HG02798 (cell line): ENCODE results near the gene CHPT1.
A peak's percentile ranks its signal among the peaks of the same experiment; 100 is the strongest.
"Not testable (repeated sequence)": the region's sequence is repeated elsewhere in the genome, so short reads cannot be mapped to it uniquely, and the experiment has no call there.

Source experiments
- ATAC-seq: cut with Tn5 transposase; IDR thresholded peaks from one replicate; pipeline ENCODE4 v1.9.1; 2021; ENCODE audit warnings: mild to moderate bottlenecking; ENCODE audit not compliant: unreplicated experiment, poor library complexity

CHPT1 gene

GRCh38 chr12:101680647-101681046 lies 16.8 kb upstream of the CHPT1 start:
- ATAC-seq, result no peak

- ATAC-seq, result not testable (repeated sequence)
Observed at GRCh38 chr12:101681627-101682026, 15.8 kb upstream of the CHPT1 start.

DNA sequence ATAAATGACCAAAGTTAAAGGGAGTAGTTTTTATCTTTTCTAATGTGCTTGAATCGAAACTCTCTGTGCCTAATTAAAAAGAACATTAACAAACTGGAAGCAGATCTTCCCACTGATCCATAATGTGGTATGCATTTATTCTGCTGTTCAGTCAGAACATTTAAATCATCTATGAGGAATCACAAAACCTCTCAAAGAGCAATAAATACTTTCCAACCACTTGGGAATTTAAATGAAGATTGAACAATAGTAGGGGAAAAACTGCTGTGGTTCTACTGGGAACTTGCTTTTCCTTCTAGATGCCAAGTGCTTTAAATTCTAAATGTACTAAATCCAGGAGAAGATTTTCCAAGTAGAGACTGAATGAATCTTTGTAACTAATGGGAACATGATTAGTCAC lies 12.3 kb upstream of the CHPT1 start:
- ATAC-seq, result no peak

- ATAC-seq, result no peak
Observed at GRCh38 chr12:101686176-101686575, 11.3 kb upstream of the CHPT1 start.

DNA sequence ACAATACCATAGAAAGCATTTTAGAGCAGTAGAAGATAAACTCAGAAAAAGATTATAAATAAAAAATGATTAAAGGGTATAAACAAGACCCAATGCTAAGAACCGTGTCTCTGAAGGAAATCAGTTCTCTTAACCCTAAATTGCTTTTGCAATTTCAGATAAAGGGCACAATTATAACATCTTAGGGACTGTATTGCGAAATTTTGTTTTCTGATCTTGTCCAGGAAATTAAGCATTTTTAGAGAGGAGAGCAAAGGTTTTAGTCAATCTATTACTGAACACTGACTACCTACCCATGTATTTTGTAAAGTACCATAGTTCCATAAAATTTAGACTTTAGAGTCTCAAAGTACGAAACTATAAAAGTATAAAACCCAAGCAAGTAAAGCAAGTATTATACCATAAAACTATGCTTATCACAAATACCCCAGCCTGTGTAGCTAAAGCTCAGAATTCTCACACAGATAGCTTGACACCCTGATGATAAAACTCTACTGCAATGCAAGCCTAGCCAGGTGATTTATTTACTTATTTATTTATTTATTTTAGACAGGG lies 6.8 kb upstream of the CHPT1 start:
- no peak for ATAC-seq

GRCh38 chr12:101691503-101692096 lies 5.8 kb upstream of the CHPT1 start:
- ATAC-seq, result no peak

- no peak for ATAC-seq
Observed at GRCh38 chr12:101694297-101694848, 3.1 kb upstream of the CHPT1 start.

DNA sequence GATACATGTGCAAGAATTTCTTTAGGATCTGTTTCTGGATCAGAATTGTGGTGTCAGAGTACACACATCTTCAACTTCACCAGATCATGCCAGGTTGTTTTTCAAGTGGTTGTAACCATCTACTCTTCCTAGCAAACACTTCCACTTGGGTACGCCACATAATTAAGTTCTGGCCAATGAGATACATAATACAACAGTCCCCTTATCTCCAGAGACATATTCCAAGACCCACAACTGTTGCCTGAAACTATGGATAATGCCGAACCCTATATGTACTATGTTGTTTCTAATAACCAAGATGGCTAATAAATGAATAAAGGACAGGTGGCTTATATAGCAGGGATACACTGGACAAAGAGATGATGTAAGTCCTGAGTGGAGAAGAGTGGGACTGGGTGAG lies 2.5 kb upstream of the CHPT1 start:
- no peak for ATAC-seq

- ATAC-seq, result no peak
Observed at GRCh38 chr12:101695706-101696105, 1.7 kb upstream of the CHPT1 start.

GRCh38 chr12:101696251-101697196 lies 916 bp upstream of the CHPT1 start:
- ATAC-seq, result peak; percentile 33

DNA sequence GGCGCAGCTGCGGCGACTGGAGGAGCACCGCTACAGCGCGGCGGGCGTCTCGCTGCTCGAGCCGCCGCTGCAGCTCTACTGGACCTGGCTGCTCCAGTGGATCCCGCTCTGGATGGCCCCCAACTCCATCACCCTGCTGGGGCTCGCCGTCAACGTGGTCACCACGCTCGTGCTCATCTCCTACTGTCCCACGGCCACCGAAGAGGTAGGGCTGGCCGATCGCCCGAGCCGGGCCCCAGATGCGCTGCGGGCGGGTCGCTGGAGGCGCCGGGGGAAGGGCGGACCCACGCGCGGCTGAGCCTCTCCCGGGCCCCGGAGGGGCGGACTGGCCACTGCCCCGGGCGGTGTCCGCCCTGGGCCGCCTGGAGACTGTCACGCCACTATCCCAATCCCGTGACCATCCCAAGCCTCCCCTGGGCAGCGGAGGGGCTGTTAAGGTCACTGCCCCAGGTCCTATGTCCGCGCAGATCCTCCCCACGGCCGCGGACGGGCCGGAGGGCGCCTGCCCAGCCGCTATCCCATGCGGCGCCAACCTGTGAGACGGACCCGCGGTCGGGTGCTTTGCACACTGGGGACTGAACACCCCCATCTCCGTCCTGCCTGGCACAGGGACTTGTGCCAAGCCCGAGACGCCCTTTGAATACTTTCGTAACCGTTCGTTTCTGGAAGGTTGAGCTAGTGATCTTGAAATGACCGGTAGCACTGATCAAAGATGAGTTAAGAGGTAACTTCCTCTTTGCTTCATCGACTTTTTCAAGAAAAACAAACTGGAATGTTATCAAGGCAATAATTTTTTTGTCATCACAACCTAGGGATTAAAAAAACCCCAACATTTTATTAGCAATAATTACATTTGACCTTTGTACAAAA lies 725 bp downstream of the CHPT1 start:
- ATAC-seq, result peak; percentile 36

DNA sequence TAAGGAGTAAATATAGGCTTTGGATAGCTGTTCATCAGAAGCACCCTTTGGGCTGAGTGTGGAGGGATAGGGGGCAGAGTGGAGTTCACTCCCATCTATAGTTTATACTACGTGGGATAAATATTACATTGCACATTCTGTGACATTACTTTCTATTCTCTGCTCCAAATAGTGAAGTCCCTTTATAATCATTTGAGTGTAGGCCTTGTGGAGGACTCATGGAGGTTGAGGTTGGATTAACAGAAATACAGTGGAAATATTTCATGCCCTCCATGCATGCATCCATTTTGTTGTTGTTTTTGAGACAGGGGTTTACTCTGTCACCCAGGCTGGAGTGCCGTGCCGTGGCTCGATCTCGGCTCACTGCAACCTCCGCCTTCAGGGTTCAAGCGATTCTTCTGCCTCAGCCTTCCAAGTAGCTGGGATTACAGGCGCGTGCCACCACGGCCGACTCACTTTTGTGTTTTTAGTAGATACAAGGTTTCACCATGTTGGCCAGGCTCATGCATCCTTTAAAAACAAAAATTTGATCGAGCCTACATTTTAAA lies 1.4 kb downstream of the CHPT1 start:
- ATAC-seq, result no peak

GRCh38 chr12:101700299-101700820 lies 2.9 kb downstream of the CHPT1 start:
- no peak for ATAC-seq

DNA sequence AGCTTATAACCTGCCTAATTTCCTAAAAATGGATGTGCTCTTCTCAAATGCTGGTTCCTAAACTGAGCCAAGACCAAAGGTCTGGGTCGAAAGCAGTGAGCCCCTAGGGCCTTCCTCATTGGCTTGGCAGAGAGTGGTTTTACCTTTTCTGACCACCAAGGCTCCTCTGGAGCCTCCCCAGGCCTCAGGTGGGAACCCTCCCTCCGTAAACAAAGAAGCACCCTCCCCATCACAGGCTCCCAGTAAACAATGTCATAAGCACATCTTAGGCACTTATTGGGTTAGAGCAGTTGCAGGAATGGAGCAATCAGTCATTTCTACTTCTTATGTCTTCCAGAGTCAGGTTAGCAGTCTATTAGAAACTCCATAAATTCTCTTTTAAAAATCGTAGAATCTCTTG lies 6.0 kb downstream of the CHPT1 start:
- ATAC-seq, result no peak

DNA sequence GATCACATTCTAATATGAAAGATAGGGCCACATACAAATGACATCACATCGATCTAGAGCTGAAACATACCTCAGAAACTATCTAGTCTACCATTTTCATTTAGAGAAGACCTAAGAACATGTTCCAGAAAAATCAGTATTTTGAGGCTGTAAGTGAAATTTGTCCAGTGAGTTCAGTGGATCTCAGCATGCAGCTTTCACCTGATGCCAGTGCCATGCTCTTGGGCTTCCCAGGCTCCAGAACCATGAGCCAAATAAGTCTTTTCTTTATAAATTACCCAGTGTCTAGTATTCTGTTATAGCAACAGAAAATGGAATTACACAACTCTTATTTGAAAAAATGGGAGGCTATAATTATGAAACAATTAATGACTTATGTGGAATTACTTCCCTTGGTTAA lies 9.0 kb downstream of the CHPT1 start:
- ATAC-seq, result no peak

- ATAC-seq, result no peak
Observed at GRCh38 chr12:101707131-101707782, 9.8 kb downstream of the CHPT1 start.

DNA sequence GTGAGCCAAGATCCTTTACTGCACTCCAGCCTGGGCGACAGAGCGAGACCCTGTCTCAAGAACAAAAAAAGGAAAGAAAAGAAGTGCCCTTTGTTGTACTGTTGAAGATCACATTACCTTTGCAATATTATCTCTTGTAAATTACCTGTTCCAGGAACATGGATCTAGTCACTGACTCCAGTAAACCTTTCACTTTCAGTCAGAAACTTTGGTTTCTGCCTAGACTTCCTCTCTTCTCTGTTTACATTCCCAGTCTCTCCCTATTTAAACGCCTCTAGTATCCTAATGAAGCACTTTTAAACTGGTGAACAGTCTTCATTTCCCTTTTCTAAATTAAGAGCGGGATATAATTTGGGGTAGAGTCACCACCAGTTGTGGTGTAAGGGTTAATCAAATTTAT lies 12.8 kb downstream of the CHPT1 start:
- ATAC-seq, result no peak

- ATAC-seq, result no peak
Observed at GRCh38 chr12:101713059-101713682, 15.7 kb downstream of the CHPT1 start.

DNA sequence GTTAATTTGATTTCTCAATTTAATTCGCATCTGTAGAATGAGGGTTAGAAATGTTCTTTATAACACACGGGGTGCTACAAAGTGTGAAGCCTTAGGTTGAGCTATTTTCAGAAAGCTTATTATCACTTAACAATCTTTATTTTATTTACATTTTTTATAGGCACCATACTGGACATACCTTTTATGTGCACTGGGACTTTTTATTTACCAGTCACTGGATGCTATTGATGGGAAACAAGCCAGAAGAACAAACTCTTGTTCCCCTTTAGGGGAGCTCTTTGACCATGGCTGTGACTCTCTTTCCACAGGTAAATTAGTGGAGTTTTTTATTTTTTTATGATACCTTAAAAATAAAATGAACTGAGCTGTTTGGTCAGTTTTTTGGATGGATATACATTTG lies 16.5 kb downstream of the CHPT1 start:
- no peak for ATAC-seq
